ENCODE measurements around the gene LRRC3B.
A peak's percentile ranks its signal among the peaks of the same experiment; 100 is the strongest.

The LRRC3B gene

DNA sequence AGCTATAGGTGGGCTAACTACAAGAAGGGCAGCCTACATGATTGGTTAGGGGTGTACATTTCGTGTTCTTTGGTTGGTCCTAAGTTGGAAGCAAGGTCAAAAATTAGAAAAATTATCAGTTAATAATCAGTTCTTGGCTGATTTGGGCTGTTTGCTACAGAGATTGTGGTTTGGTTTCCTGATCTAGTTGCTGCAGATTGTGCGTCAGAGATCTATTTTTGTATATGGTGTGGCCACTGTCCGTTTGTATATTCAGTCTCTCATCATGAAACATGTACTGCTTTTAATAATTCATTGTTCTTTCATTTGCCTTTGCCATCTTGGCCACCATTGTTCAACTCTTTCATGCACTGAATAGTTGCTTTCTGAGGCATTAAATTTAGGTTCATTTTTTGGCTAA is 80.9 kb downstream of the LRRC3B start:
- peaks cover 2% of the 10 kb centered on the region for H3K9me3 Mint-ChIP-seq
- H3K4me1 Mint-ChIP-seq, result peaks cover 6% of the 10 kb centered on the region
- no peak overlapping the region for H3K27ac Mint-ChIP-seq
- H3K4me3 Mint-ChIP-seq, result no peak overlapping the region
- TF ChIP-seq, protein P1, sequence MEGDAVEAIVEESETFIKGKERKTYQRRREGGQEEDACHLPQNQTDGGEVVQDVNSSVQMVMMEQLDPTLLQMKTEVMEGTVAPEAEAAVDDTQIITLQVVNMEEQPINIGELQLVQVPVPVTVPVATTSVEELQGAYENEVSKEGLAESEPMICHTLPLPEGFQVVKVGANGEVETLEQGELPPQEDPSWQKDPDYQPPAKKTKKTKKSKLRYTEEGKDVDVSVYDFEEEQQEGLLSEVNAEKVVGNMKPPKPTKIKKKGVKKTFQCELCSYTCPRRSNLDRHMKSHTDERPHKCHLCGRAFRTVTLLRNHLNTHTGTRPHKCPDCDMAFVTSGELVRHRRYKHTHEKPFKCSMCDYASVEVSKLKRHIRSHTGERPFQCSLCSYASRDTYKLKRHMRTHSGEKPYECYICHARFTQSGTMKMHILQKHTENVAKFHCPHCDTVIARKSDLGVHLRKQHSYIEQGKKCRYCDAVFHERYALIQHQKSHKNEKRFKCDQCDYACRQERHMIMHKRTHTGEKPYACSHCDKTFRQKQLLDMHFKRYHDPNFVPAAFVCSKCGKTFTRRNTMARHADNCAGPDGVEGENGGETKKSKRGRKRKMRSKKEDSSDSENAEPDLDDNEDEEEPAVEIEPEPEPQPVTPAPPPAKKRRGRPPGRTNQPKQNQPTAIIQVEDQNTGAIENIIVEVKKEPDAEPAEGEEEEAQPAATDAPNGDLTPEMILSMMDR (IDR thresholded peaks at IDR 0.05; ENCODE audit: unreplicated experiment in 3 of 3), result no peak
- H3K36me3 Mint-ChIP-seq (ENCODE audit: low read depth), result no peaks in the 10 kb centered on the region
- H3K27me3 Mint-ChIP-seq (ENCODE audit: low read depth), result no peaks in the 10 kb centered on the region

DNA sequence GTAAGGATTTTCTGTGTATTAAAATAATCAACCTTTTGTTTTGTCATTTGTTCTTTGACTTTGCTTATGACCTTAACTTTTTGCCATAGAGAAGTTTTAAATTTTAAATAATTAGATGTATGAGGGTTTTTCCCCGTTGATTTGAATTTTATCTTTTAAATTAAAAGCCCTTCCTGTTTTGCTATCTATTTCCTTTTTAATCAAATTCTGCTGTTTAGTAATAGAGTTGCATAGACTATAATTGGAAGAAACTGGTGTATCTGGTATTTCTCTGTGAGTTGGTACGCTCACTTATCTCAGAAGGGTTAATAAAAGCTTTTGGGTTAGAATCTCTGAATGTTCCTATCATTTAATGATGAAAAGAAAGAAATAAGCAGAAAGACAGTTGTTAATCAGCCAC is 82.2 kb downstream of the LRRC3B start:
- TF ChIP-seq, protein P1 (IDR thresholded peaks at IDR 0.05; ENCODE audit: unreplicated experiment in 3 of 3), result no peak

DNA sequence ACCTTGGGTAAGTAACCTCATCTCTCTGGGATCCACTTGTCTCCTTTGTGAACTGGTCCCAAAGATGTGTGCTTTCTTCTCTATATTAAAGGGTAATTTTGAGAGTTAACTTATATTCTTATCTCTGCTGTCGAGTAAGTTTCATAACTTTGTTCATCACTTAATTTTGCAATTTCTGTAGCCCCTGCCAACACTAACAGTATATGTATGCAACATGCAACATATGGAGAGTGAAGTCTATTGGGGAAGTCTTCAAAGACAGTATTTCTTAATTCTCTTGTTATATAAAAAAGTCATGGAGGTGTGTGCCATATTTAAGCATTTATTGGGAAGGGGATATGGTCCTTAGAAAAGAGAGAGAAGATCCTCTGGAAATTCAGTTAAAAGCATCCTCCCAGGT is 85.9 kb downstream of the LRRC3B start:
- H3K4me1 Mint-ChIP-seq, result peaks cover 16% of the 10 kb centered on the region
- peak overlapping the region in 2 of 3 experiments; percentile 32 to 37 for H3K27ac Mint-ChIP-seq
- H3K36me3 Mint-ChIP-seq (ENCODE audit: low read depth), result peaks cover 3% of the 10 kb centered on the region
- H3K27me3 Mint-ChIP-seq (ENCODE audit: low read depth), result no peaks in the 10 kb centered on the region
- peaks cover 2% of the 10 kb centered on the region for H3K9me3 Mint-ChIP-seq
- no peak overlapping the region for H3K4me3 Mint-ChIP-seq
- TF ChIP-seq, protein P1 (IDR thresholded peaks at IDR 0.05; ENCODE audit: unreplicated experiment in 3 of 3), result no peak

More for the DNA sequence above, 82.2 kb downstream of the LRRC3B start:
- Mint-ChIP-seq H3K4me1 (peaks cover 8% of the 10 kb centered on the region), H3K4me3 (no peak overlapping the region), H3K27ac (no peak overlapping the region), H3K9me3 (peaks cover 2% of the 10 kb centered on the region), H3K36me3 (ENCODE audit: low read depth) (no peaks in the 10 kb centered on the region), H3K27me3 (ENCODE audit: low read depth) (no peaks in the 10 kb centered on the region)

DNA sequence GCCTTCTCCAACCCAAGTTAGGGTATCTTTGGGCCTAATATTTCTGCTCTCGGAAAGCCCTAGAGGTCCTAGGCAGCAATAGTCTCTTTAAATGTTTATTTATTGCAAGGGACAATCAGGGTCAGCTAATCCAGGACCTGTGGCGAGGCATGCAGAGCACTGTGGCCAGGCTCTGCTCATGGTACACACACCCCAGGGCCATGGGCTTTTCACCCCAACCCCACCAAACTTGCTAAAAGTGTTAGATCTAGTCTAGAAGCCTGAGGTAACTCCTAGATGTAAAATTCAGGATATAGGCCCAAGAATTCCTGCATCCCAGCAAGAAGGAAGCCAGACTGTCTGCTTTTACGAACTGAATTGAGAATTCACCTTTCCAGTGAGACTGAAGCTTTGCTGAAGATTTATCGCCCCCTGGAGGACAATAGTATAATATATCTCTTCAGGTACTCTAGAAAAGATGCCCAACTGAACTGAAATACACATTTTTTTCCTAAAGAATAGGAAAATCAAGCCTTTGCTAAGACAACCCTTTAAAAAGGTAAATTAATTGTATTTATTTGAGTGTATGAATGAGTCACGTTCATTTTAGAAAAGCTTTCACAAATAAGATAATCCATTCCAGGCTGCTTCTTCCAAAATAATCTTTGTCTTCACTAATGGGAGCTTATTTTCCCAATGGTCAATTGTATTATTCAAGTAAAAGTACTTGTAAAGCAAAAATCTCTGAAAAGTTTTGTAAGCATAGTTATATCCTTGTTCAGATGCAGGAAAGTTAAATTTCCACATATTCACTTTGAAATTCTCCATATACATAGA is 89.8 kb downstream of the LRRC3B start:
- TF ChIP-seq, protein P1 (IDR thresholded peaks at IDR 0.05; ENCODE audit: unreplicated experiment in 3 of 3), result peak; percentile 72 to 85 (median 79)
- H3K9me3 Mint-ChIP-seq, result peaks cover 10% of the 10 kb centered on the region
- peak overlapping the region; percentile 64 to 76 (median 73) for H3K27ac Mint-ChIP-seq
- H3K27me3 Mint-ChIP-seq (ENCODE audit: low read depth), result no peaks in the 10 kb centered on the region
- no peak overlapping the region for H3K4me3 Mint-ChIP-seq
- peaks cover 15% of the 10 kb centered on the region for H3K36me3 Mint-ChIP-seq (ENCODE audit: low read depth)
- H3K4me1 Mint-ChIP-seq, result peaks cover 18% of the 10 kb centered on the region

- peaks cover 15% of the 10 kb centered on the region for H3K36me3 Mint-ChIP-seq (ENCODE audit: low read depth)
- no peak overlapping the region for H3K27ac Mint-ChIP-seq
- H3K4me1 Mint-ChIP-seq, result peaks cover 20% of the 10 kb centered on the region
- TF ChIP-seq, protein P1 (IDR thresholded peaks at IDR 0.05; ENCODE audit: unreplicated experiment in 3 of 3), result no peak
- H3K4me3 Mint-ChIP-seq, result no peak overlapping the region
- H3K9me3 Mint-ChIP-seq, result peaks cover 9% of the 10 kb centered on the region
- no peaks in the 10 kb centered on the region for H3K27me3 Mint-ChIP-seq (ENCODE audit: low read depth)
Observed at GRCh38 chr3:26713091-26713490, 90.5 kb downstream of the LRRC3B start.

DNA sequence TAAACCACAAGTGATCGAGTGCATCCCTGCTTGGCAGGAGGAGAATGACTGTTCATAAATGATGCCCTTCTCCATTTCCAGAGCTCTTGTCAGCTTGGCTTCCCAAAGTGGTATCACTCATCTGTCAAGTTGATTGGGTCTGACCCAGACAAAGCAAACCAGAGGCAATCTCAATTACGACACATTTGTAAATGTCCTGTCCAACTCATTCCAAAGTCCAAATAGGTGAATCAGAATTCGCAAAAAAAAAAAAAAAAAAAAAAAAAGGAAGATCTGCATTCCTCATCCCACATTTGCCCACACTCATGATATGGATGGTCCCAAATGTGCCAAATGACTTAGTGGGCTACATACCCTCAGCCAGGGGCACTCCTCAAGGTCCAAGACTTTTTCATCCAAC is 91.9 kb downstream of the LRRC3B start:
- Mint-ChIP-seq H3K27ac (no peak overlapping the region), H3K4me1 (peaks cover 28% of the 10 kb centered on the region), H3K9me3 (peaks cover 8% of the 10 kb centered on the region), H3K4me3 (no peak overlapping the region), H3K27me3 (ENCODE audit: low read depth) (no peaks in the 10 kb centered on the region), H3K36me3 (ENCODE audit: low read depth) (peaks cover 15% of the 10 kb centered on the region)
- TF ChIP-seq, protein P1 (IDR thresholded peaks at IDR 0.05; ENCODE audit: unreplicated experiment in 3 of 3), result no peak

All from nephron (organoid).